ENCODE results near the gene RNF213.

Gene RNF213

GRCh38 chr17:80395402-80396151, 134.9 kb downstream of the RNF213 start:
- Histone ChIP-seq H3K4me2 (ENCODE audit: low read depth, low read length) (no peak overlapping the region), H3K9ac (ENCODE audit: low read length) (no peak overlapping the region), H4K20me1 (ENCODE audit: insufficient read depth, low read length) (no peaks in the 10 kb centered on the region), H3K27me3 (replicated peaks; ENCODE audit: insufficient read depth, low read length) (no peaks in the 10 kb centered on the region), H3K79me2 (ENCODE audit: low read length) (no peaks in the 10 kb centered on the region), H3F3A (ENCODE audit: insufficient read depth, low read length) (no peaks in the 10 kb centered on the region), H3K9me2 (replicated peaks; ENCODE audit: insufficient read depth, low read length) (no peaks in the 10 kb centered on the region), H3K9me3 (replicated peaks; ENCODE audit: insufficient read depth, low read length) (no peaks in the 10 kb centered on the region), H2AFZ (ENCODE audit: low read length) (no peak overlapping the region), H3K36me3 (replicated peaks; ENCODE audit: insufficient read depth, low read length) (peaks cover 3% of the 10 kb centered on the region; the same call in 1 of the 2 replicates), H3K4me3 (ENCODE audit: low read length) (no peak overlapping the region), H3K4me1 (ENCODE audit: low read length) (no peaks in the 10 kb centered on the region), H3K27ac (ENCODE audit: low read length) (no peak overlapping the region)
- TF ChIP-seq CTCF (IDR thresholded peaks at IDR 0.05; ENCODE audit: low read length) (no peak), EZH2 (optimal IDR thresholded peaks at IDR 0.05; ENCODE audit: low read depth, low read length) (no peak), EZH2phosphoT487 (IDR thresholded peaks at IDR 0.05; ENCODE audit: low read length) (no peak)
- no peak for DNase-seq

GRCh38 chr17:80396157-80397033, 135.7 kb downstream of the RNF213 start:
- no peak overlapping the region for H3K27ac ChIP-seq (ENCODE audit: low read length)
- no peak overlapping the region for H3K4me3 ChIP-seq (ENCODE audit: low read length)
- H3K4me2 ChIP-seq (ENCODE audit: low read depth, low read length): no peak overlapping the region

GRCh38 chr17:80397034-80397387, 136.4 kb downstream of the RNF213 start:
- no peak overlapping the region for H3K27ac ChIP-seq (ENCODE audit: low read length)
- H3K36me3 ChIP-seq (replicated peaks; ENCODE audit: insufficient read depth, low read length): peaks cover 3% of the 10 kb centered on the region; the same call in 1 of the 2 replicates
- no peak overlapping the region for H3K9ac ChIP-seq (ENCODE audit: low read length)
- TF ChIP-seq EZH2 (optimal IDR thresholded peaks at IDR 0.05; ENCODE audit: low read depth, low read length) (no peak), EZH2phosphoT487 (IDR thresholded peaks at IDR 0.05; ENCODE audit: low read length) (no peak), CTCF (IDR thresholded peaks at IDR 0.05; ENCODE audit: low read length) (no peak)
- no peak overlapping the region for H3K4me2 ChIP-seq (ENCODE audit: low read depth, low read length)
- H2AFZ ChIP-seq (ENCODE audit: low read length): no peak overlapping the region
- no peaks in the 10 kb centered on the region for H3F3A ChIP-seq (ENCODE audit: insufficient read depth, low read length)
- H4K20me1 ChIP-seq (ENCODE audit: insufficient read depth, low read length): no peaks in the 10 kb centered on the region
- no peaks in the 10 kb centered on the region for H3K9me2 ChIP-seq (replicated peaks; ENCODE audit: insufficient read depth, low read length)
- H3K79me2 ChIP-seq (ENCODE audit: low read length): no peaks in the 10 kb centered on the region
- no peaks in the 10 kb centered on the region for H3K9me3 ChIP-seq (replicated peaks; ENCODE audit: insufficient read depth, low read length)
- H3K27me3 ChIP-seq (replicated peaks; ENCODE audit: insufficient read depth, low read length): no peaks in the 10 kb centered on the region; the same call in 1 of the 2 replicates
- no peaks in the 10 kb centered on the region for H3K4me1 ChIP-seq (ENCODE audit: low read length)
- H3K4me3 ChIP-seq (ENCODE audit: low read length): no peak overlapping the region
- no peak for DNase-seq

More at GRCh38 chr17:80396157-80397033, 135.7 kb downstream of the RNF213 start:
- no peak for DNase-seq
- Histone ChIP-seq H3K4me1 (ENCODE audit: low read length) (no peaks in the 10 kb centered on the region), H3K9me2 (replicated peaks; ENCODE audit: insufficient read depth, low read length) (no peaks in the 10 kb centered on the region), H3F3A (ENCODE audit: insufficient read depth, low read length) (no peaks in the 10 kb centered on the region), H4K20me1 (ENCODE audit: insufficient read depth, low read length) (no peaks in the 10 kb centered on the region), H3K36me3 (replicated peaks; ENCODE audit: insufficient read depth, low read length) (peaks cover 3% of the 10 kb centered on the region; the same call in 1 of the 2 replicates), H3K9ac (ENCODE audit: low read length) (no peak overlapping the region), H3K9me3 (replicated peaks; ENCODE audit: insufficient read depth, low read length) (no peaks in the 10 kb centered on the region), H3K27me3 (replicated peaks; ENCODE audit: insufficient read depth, low read length) (no peaks in the 10 kb centered on the region; the same call in 1 of the 2 replicates), H2AFZ (ENCODE audit: low read length) (no peak overlapping the region), H3K79me2 (ENCODE audit: low read length) (no peaks in the 10 kb centered on the region)
- no peak for TF ChIP-seq EZH2 (optimal IDR thresholded peaks at IDR 0.05; ENCODE audit: low read depth, low read length)
- no peak for TF ChIP-seq EZH2phosphoT487 (IDR thresholded peaks at IDR 0.05; ENCODE audit: low read length)
- TF ChIP-seq CTCF (IDR thresholded peaks at IDR 0.05; ENCODE audit: low read length): no peak
